Neural cell (in vitro differentiated cells): ENCODE measurements around the gene FHL3. TPM values are rescaled to one million over a fixed set of nuclear protein-coding genes. Genes with fewer than 3 reads are reported as not detected.

Experiments
- H2AFZ ChIP-seq: fragments of 200-600, 300-800 bp; sonication (generic), shearing (Covaris generic); 2 replicates; pipeline ENCODE4 v1.6.0; 2014; ENCODE audit warnings: low read depth, mild to moderate bottlenecking, antibody characterized with exemption, low read length, moderate library complexity
- H3F3A ChIP-seq: fragments of 200-600 bp; shearing (Covaris generic); 2 replicates; pipeline ENCODE4 v1.6.1; 2016; ENCODE audit warnings: mild to moderate bottlenecking, moderate library complexity, mixed read lengths, antibody characterized with exemption, low read length; ENCODE audit not compliant: insufficient read depth, poor library complexity, severe bottlenecking
- H3K27ac ChIP-seq: fragments of 200-600, 300-800 bp; sonication (generic), shearing (Covaris generic); 2 replicates; pipeline ENCODE4 v1.5.1; 2014; ENCODE audit warnings: mild to moderate bottlenecking, low read length, moderate library complexity
- H3K27me3 ChIP-seq: fragments of 300-800, 200-600 bp; sonication (generic), shearing (Covaris generic); 2 replicates; pipeline ENCODE4 v1.6.0; 2014; ENCODE audit warnings: mild to moderate bottlenecking, low read depth, low read length, moderate library complexity; ENCODE audit not compliant: insufficient read depth
- H3K36me3 ChIP-seq: fragments of 300-800, 200-600 bp; sonication (generic), shearing (Covaris generic); 2 replicates; pipeline ENCODE4 v1.5.1; 2014; ENCODE audit warnings: mild to moderate bottlenecking, antibody characterized with exemption, low read length, moderate library complexity; ENCODE audit not compliant: insufficient read depth
- H3K4me2 ChIP-seq: fragments of 300-800, 200-600 bp; sonication (generic), shearing (Covaris generic); 2 replicates; pipeline ENCODE4 v1.6.0; 2014; ENCODE audit warnings: mild to moderate bottlenecking, low read length
- H3K4me3 ChIP-seq: fragments of 300-800, 200-600 bp; sonication (generic), shearing (Covaris generic); 2 replicates; pipeline ENCODE4 v1.5.1; 2014; ENCODE audit warnings: mild to moderate bottlenecking, low read length, moderate library complexity
- H3K79me2 ChIP-seq: fragments of 200-600 bp; shearing (Covaris generic); replicated peaks from 2 replicates; pipeline ENCODE4 v1.6.0; 2014; ENCODE audit warnings: mild to moderate bottlenecking, low read length, moderate library complexity; ENCODE audit not compliant: insufficient read depth
- H3K9ac ChIP-seq: fragments of 300-800, 200-600 bp; sonication (generic), shearing (Covaris generic); 2 replicates; pipeline ENCODE4 v1.6.1; 2016; ENCODE audit warnings: mild to moderate bottlenecking, low read length, mixed read lengths
- H3K9me2 ChIP-seq: fragments of 200-600 bp; shearing (Covaris generic); 2 replicates; pipeline ENCODE4 v1.6.1; 2016; ENCODE audit warnings: mild to moderate bottlenecking, low read length, mixed read lengths; ENCODE audit not compliant: insufficient read depth
- H3K9me3 ChIP-seq: fragments of 200-600, 300-800 bp; sonication (generic), shearing (Covaris generic); 2 replicates; pipeline ENCODE4 v1.6.1; 2016; ENCODE audit warnings: mild to moderate bottlenecking, mixed run types, low read length, moderate library complexity, mixed read lengths
- H4K20me1 ChIP-seq: fragments of 200-600 bp; shearing (Covaris generic); 2 replicates; pipeline ENCODE4 v1.6.1; 2016; ENCODE audit warnings: mild to moderate bottlenecking, mixed run types; ENCODE audit not compliant: insufficient read depth
- EP300 ChIP-seq: fragments of 450-650 bp; conservative IDR thresholded peaks from 2 replicates; pipeline ENCODE4 v1.6.1; 2014; ENCODE audit warnings: antibody characterized with exemption, mild to moderate bottlenecking, moderate library complexity; ENCODE audit not compliant: poor library complexity, severe bottlenecking
- EZH2 ChIP-seq: fragments of 200-600, 300-800 bp; shearing (Covaris generic), sonication (generic); IDR thresholded peaks from 2 replicates; pipeline ENCODE4 v1.6.1; 2014; ENCODE audit warnings: antibody characterized with exemption, low read length, borderline replicate concordance, mild to moderate bottlenecking; ENCODE audit not compliant: insufficient read depth, poor library complexity, severe bottlenecking
- MXI1 ChIP-seq: fragments of 450-650 bp; conservative IDR thresholded peaks from 2 replicates; pipeline ENCODE4 v1.6.1; 2014; ENCODE audit warnings: antibody characterized with exemption, mild to moderate bottlenecking; ENCODE audit not compliant: poor library complexity, severe bottlenecking
- POLR2AphosphoS5 ChIP-seq: IDR thresholded peaks from 2 replicates; pipeline ENCODE4 v1.6.1; 2012
- RAD21 ChIP-seq: fragments of 450-650 bp; conservative IDR thresholded peaks from 2 replicates; pipeline ENCODE4 v1.6.1; 2014; ENCODE audit warnings: antibody characterized with exemption, mild to moderate bottlenecking, moderate library complexity
- SMC3 ChIP-seq: fragments of 450-650 bp; conservative IDR thresholded peaks from 2 replicates; pipeline ENCODE4 v1.6.1; 2014; ENCODE audit warnings: antibody characterized with exemption, mild to moderate bottlenecking, moderate library complexity; ENCODE audit not compliant: poor library complexity
- TAF1 ChIP-seq: IDR thresholded peaks from 2 replicates; pipeline ENCODE4 v1.6.1; 2012; ENCODE audit warnings: low read depth
- polyA plus RNA-seq: library from polyadenylated mRNA; depleted of rRNA; stranded (reverse); fragments of >200 nt; gene quantifications from 2 replicates; pipeline ENCODE4 v1.2.3, GENCODE V29; 2014
- TF ChIP-seq, protein P1 (sequence below): IDR thresholded peaks from 2 replicates; pipeline ENCODE4 v1.6.1; 2012; ENCODE audit warnings: borderline replicate concordance
- TF ChIP-seq, protein P2 (sequence below): fragments of 450-650 bp; IDR thresholded peaks from 2 replicates; pipeline ENCODE4 v1.5.1; 2014; ENCODE audit warnings: antibody characterized with exemption, mild to moderate bottlenecking, moderate library complexity; ENCODE audit not compliant: poor library complexity, severe bottlenecking

Gene FHL3
- polyA plus RNA-seq, 1 donor from 2014 or later, result 3.5 TPM

DNA sequence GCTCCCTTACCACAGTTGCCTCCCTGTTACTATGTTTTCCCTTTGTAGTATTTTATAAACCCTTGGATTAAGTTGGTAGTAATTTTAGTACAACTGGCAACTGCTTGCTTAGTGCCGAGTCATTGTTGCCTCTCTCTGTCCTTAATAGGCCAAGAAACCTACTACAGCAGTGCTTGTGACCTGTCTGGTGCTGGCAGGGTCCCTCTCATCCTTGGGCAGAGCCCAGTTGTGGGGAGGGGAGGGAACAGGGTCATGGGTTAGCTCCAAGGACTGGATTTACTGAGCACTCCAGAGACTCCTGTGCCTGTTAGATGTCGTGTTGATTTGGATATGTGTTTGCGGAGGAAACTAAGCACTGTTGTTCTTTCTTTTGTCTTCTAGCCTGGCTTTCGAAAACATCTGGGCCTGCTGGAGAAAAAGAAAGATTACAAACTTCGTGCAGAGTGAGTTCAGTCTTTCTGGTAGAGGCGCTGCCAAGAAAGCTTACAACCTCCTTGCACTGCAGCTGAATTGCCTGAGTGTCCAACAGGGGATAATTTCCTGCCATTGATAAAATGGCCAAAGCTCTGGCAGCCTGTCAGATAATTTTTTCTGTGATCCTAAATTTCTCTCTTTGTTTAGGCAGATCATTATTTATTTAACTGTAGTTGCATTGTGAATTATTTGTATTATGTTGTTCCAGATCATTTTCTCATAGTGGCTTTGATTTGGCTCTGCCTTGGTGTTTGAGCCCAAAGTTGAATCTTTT is 10.8 kb upstream of the FHL3 start:
- Histone ChIP-seq H3K27me3 (no peaks in the 10 kb centered on the region), H3K9ac (no peak overlapping the region), H2AFZ (no peak overlapping the region), H3K4me3 (no peak overlapping the region), H3F3A (no peaks in the 10 kb centered on the region), H3K9me3 (no peaks in the 10 kb centered on the region), H4K20me1 (no peaks in the 10 kb centered on the region), H3K36me3 (peaks cover 4% of the 10 kb centered on the region), H3K4me2 (no peak overlapping the region), H3K79me2 (peaks cover 18% of the 10 kb centered on the region), H3K27ac (no peak overlapping the region), H3K9me2 (no peaks in the 10 kb centered on the region)
- TF ChIP-seq, protein P1, sequence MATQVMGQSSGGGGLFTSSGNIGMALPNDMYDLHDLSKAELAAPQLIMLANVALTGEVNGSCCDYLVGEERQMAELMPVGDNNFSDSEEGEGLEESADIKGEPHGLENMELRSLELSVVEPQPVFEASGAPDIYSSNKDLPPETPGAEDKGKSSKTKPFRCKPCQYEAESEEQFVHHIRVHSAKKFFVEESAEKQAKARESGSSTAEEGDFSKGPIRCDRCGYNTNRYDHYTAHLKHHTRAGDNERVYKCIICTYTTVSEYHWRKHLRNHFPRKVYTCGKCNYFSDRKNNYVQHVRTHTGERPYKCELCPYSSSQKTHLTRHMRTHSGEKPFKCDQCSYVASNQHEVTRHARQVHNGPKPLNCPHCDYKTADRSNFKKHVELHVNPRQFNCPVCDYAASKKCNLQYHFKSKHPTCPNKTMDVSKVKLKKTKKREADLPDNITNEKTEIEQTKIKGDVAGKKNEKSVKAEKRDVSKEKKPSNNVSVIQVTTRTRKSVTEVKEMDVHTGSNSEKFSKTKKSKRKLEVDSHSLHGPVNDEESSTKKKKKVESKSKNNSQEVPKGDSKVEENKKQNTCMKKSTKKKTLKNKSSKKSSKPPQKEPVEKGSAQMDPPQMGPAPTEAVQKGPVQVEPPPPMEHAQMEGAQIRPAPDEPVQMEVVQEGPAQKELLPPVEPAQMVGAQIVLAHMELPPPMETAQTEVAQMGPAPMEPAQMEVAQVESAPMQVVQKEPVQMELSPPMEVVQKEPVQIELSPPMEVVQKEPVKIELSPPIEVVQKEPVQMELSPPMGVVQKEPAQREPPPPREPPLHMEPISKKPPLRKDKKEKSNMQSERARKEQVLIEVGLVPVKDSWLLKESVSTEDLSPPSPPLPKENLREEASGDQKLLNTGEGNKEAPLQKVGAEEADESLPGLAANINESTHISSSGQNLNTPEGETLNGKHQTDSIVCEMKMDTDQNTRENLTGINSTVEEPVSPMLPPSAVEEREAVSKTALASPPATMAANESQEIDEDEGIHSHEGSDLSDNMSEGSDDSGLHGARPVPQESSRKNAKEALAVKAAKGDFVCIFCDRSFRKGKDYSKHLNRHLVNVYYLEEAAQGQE, result no peak
- TF ChIP-seq, protein P2, sequence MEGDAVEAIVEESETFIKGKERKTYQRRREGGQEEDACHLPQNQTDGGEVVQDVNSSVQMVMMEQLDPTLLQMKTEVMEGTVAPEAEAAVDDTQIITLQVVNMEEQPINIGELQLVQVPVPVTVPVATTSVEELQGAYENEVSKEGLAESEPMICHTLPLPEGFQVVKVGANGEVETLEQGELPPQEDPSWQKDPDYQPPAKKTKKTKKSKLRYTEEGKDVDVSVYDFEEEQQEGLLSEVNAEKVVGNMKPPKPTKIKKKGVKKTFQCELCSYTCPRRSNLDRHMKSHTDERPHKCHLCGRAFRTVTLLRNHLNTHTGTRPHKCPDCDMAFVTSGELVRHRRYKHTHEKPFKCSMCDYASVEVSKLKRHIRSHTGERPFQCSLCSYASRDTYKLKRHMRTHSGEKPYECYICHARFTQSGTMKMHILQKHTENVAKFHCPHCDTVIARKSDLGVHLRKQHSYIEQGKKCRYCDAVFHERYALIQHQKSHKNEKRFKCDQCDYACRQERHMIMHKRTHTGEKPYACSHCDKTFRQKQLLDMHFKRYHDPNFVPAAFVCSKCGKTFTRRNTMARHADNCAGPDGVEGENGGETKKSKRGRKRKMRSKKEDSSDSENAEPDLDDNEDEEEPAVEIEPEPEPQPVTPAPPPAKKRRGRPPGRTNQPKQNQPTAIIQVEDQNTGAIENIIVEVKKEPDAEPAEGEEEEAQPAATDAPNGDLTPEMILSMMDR, result no peak
- TF ChIP-seq EP300 (no peak), TAF1 (no peak), EZH2 (no peak), RAD21 (no peak), POLR2AphosphoS5 (no peak), SMC3 (no peak), MXI1 (no peak)

DNA sequence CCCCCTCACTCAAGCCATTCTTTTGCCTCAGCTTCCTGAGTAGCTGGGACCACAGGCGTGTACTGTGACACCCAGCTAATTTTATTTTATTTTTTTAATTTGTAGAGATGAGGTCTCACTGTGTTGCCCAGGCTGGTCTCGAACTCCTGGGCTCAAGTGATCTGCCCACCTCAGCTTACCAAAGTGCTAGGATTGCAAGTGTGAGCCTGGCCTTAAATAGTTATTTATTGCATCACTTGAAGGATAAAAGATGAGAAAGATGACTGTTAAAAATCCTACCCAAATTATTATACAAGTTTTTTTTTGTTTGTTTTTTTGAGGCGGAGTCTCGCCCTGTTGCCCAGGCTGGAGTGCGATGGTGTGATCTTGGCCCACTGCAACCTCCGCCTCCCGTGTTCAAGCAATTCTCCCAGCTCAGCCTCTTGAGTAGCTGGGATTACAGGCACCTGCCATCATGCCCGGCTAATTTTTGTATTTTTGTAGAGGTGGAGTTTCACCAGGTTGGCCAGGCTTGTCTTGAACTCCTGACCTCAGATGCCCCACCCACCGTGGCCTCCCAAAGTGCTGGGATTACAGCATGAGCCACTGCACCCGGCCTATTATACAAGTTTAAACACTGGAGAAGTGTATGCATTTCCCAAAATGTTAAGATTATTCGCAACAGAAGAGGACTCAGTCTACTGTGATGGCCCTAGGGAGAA is 9.6 kb upstream of the FHL3 start:
- Histone ChIP-seq H3K9me3 (no peaks in the 10 kb centered on the region), H3K4me2 (no peak overlapping the region), H4K20me1 (no peaks in the 10 kb centered on the region), H3K27ac (no peak overlapping the region), H3F3A (no peaks in the 10 kb centered on the region), H3K36me3 (peaks cover 4% of the 10 kb centered on the region), H3K4me3 (no peak overlapping the region), H3K27me3 (no peaks in the 10 kb centered on the region), H3K79me2 (peaks cover 18% of the 10 kb centered on the region), H2AFZ (no peak overlapping the region), H3K9ac (no peak overlapping the region), H3K9me2 (no peaks in the 10 kb centered on the region)
- TF ChIP-seq TAF1 (no peak), EP300 (no peak), POLR2AphosphoS5 (no peak), SMC3 (no peak)
- TF ChIP-seq, protein P2, result no peak
- TF ChIP-seq, protein P1, result no peak
